HepG2 (cell line): ENCODE results near the gene HOXC11.

Experiments used
- CENPX ChIP-seq: sonication (generic); formaldehyde crosslinking; IDR thresholded peaks from 2 replicates; pipeline ENCODE4 v1.9.0; 2021; ENCODE audit warnings: mild to moderate bottlenecking, missing genetic modification reagents, moderate library complexity
- ZMYM2 ChIP-seq: sonication (generic); formaldehyde crosslinking; IDR thresholded peaks from 2 replicates; pipeline ENCODE4 v1.8.0; 2022; ENCODE audit warnings: mild to moderate bottlenecking, missing genetic modification reagents

- no peak for TF ChIP-seq ZMYM2 (CRISPR knock-in tag)
- no peak for TF ChIP-seq CENPX (CRISPR knock-in tag)
Measured at GRCh38 chr12:53967421-53967925, 5.5 kb upstream of the HOXC11 start.
